ENCODE data around the gene OR52B2. TPM values are rescaled to one million over a fixed set of nuclear protein-coding genes. Genes with fewer than 3 reads are reported as not detected.

The OR52B2 gene
- total and polyA plus RNA-seq, 2 of the 8 experiments (the other 6 are each of a cell fraction or from before 2014, with no cell fraction given): 0.15 TPM; not detected in 1

DNA sequence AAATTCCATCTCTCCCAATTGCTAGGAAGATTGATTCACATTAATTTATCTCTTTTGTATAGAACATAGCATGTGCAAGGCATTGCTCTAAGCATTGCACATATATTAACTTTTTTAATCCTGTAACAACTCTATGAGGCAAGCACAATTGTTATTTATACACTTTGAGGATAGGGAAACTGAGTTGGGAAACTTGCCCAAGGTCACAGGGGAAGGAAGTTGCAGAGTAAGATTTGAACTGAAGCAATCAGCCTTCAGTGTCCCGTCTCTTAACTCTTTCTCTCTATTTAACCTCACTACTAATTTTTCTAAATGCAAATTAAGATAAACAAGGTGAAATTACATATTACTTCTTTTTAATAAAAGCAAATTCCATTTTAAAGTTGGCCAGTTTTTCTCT is 40.5 kb downstream of the OR52B2 start (continued):
- TF ChIP-seq RAD21 (IDR thresholded peaks at IDR 0.05 in 1 of 2, conservative IDR thresholded peaks at IDR 0.05 in 1 of 2; ENCODE audit: low read depth in 2 of 2, low read length in 2 of 2): no peak
- TF ChIP-seq YY1 (IDR thresholded peaks at IDR 0.05; ENCODE audit: low read depth, low read length): no peak
- no peak for TF ChIP-seq USF2 (IDR thresholded peaks at IDR 0.05; ENCODE audit: low read length)
- TF ChIP-seq SP2 (IDR thresholded peaks at IDR 0.05; ENCODE audit: low read length): no peak
